ENCODE measurements around the gene MB21D2.

MB21D2 gene

GRCh38 chr3:192890347-192891335 lies 27.0 kb downstream of the MB21D2 start:
- DNase-seq (ENCODE audit: low spot score), result no peak

- DNase-seq (ENCODE audit: low spot score), result no peak
Observed at GRCh38 chr3:192889679-192890078, 28.0 kb downstream of the MB21D2 start.

- no peak for DNase-seq (ENCODE audit: low spot score)
Observed at GRCh38 chr3:192888190-192888589, 29.5 kb downstream of the MB21D2 start.

GRCh38 chr3:192887701-192888100 lies 30.0 kb downstream of the MB21D2 start:
- DNase-seq (ENCODE audit: low spot score), result no peak

GRCh38 chr3:192887047-192887446 lies 30.6 kb downstream of the MB21D2 start:
- no peak for DNase-seq (ENCODE audit: low spot score)

GRCh38 chr3:192884777-192885773 lies 32.6 kb downstream of the MB21D2 start:
- DNase-seq (ENCODE audit: low spot score), result no peak

GRCh38 chr3:192883512-192883911 lies 34.1 kb downstream of the MB21D2 start:
- DNase-seq (ENCODE audit: low spot score), result no peak

GRCh38 chr3:192881159-192881786 lies 36.4 kb downstream of the MB21D2 start:
- DNase-seq (ENCODE audit: low spot score), result no peak

GRCh38 chr3:192880313-192880712 lies 37.3 kb downstream of the MB21D2 start:
- DNase-seq (ENCODE audit: low spot score), result no peak

GRCh38 chr3:192879346-192880031 lies 38.2 kb downstream of the MB21D2 start:
- DNase-seq (ENCODE audit: low spot score), result peak; percentile 58

GRCh38 chr3:192875971-192876565 lies 41.6 kb downstream of the MB21D2 start:
- no peak for DNase-seq (ENCODE audit: low spot score)

- no peak for DNase-seq (ENCODE audit: low spot score)
Observed at GRCh38 chr3:192870822-192871221, 46.8 kb downstream of the MB21D2 start.

GRCh38 chr3:192869131-192870031 lies 48.3 kb downstream of the MB21D2 start:
- DNase-seq (ENCODE audit: low spot score), result no peak

GRCh38 chr3:192867645-192868044 lies 50.0 kb downstream of the MB21D2 start:
- no peak for DNase-seq (ENCODE audit: low spot score)

GRCh38 chr3:192866804-192867203 lies 50.9 kb downstream of the MB21D2 start:
- DNase-seq (ENCODE audit: low spot score), result no peak

GRCh38 chr3:192864941-192865340 lies 52.7 kb downstream of the MB21D2 start:
- DNase-seq (ENCODE audit: low spot score), result no peak

- no peak for DNase-seq (ENCODE audit: low spot score)
Observed at GRCh38 chr3:192863091-192863420, 54.6 kb downstream of the MB21D2 start.

GRCh38 chr3:192862408-192863090 lies 55.1 kb downstream of the MB21D2 start:
- no peak for DNase-seq (ENCODE audit: low spot score)

- DNase-seq (ENCODE audit: low spot score), result no peak
Observed at GRCh38 chr3:192861972-192862371, 55.7 kb downstream of the MB21D2 start.
